ENCODE measurements around the gene STOML1. TPM values are rescaled to one million over a fixed set of nuclear protein-coding genes. Genes with fewer than 3 reads are reported as not detected.

The STOML1 gene
- total and polyA plus RNA-seq, 10 of the 15 experiments (the other 5 are each of a cell fraction or from before 2014, with no cell fraction given), result 0.14 to 13.6 (median 8.3) TPM

DNA sequence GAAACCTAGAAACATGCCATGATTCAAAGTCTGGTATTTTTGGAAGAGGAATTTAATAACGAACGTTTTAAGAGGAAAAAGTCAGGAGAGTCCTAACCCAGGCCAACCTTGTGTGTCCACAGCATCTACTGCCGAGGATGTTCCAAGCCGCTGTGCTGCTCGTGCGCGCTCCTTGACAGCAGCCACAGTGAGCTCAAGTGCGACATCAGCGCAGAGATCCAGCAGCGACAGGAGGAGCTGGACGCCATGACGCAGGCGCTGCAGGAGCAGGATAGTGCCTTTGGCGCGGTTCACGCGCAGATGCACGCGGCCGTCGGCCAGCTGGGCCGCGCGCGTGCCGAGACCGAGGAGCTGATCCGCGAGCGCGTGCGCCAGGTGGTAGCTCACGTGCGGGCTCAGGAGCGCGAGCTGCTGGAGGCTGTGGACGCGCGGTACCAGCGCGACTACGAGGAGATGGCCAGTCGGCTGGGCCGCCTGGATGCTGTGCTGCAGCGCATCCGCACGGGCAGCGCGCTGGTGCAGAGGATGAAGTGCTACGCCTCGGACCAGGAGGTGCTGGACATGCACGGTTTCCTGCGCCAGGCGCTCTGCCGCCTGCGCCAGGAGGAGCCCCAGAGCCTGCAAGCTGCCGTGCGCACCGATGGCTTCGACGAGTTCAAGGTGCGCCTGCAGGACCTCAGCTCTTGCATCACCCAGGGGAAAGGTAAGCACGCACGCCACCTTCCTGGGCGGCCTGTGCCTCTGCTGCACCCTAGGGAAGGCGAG lies 30.8 kb upstream of the STOML1 start:
- no peaks in the 10 kb centered on the region for H3K27me3 ChIP-seq (replicated peaks in 1 of 2; ENCODE audit: control insufficient read depth in 2 of 2, insufficient read depth in 2 of 2, low read length in 1 of 2)
- H3K9ac ChIP-seq (ENCODE audit: control insufficient read depth, insufficient read depth, low read length), result no peak overlapping the region
- no peaks in the 10 kb centered on the region for H3K4me1 ChIP-seq (ENCODE audit: control insufficient read depth, insufficient read depth, low read length)
- CTCF ChIA-PET, result no interaction called here
- no peak overlapping the region for H3K4me2 ChIP-seq (ENCODE audit: control insufficient read depth, insufficient read depth)
- no peak for FAIRE-seq
- in situ Hi-C loops (cut with MboI), result no loop called here
- no peak overlapping the region for H3K4me3 ChIP-seq
- DNase-seq (ENCODE audit: low read depth, low spot score), result no peak
- H3K79me2 ChIP-seq (ENCODE audit: control insufficient read depth, insufficient read depth, low read length), result peaks cover 8% of the 10 kb centered on the region
- no peaks in the 10 kb centered on the region; the same call in 1 of the 2 replicates for H4K20me1 ChIP-seq (ENCODE audit: control insufficient read depth, insufficient read depth)
- H3K27ac ChIP-seq (ENCODE audit: control insufficient read depth, insufficient read depth), result no peak overlapping the region
- intact Hi-C loops (cut with micrococcal nuclease; ENCODE audit: unreplicated experiment), result no loop called here
- SMC1A ChIA-PET (ENCODE audit: uncharacterized antibody, unreplicated experiment), result no interaction called here
- H3K9me3 ChIP-seq (replicated peaks; ENCODE audit: control insufficient read depth, insufficient read depth, low read length), result no peaks in the 10 kb centered on the region
- H3K36me3 ChIP-seq (ENCODE audit: control insufficient read depth in 2 of 2, insufficient read depth in 2 of 2, low read length in 1 of 2), result peaks cover 34 to 38% of the 10 kb centered on the region in 2 experiments
- RAD21 ChIA-PET (ENCODE audit: unreplicated experiment), result no interaction called here
- no peak for ATAC-seq
- POLR2A ChIA-PET, result no interaction called here
- TF ChIP-seq, protein P1, sequence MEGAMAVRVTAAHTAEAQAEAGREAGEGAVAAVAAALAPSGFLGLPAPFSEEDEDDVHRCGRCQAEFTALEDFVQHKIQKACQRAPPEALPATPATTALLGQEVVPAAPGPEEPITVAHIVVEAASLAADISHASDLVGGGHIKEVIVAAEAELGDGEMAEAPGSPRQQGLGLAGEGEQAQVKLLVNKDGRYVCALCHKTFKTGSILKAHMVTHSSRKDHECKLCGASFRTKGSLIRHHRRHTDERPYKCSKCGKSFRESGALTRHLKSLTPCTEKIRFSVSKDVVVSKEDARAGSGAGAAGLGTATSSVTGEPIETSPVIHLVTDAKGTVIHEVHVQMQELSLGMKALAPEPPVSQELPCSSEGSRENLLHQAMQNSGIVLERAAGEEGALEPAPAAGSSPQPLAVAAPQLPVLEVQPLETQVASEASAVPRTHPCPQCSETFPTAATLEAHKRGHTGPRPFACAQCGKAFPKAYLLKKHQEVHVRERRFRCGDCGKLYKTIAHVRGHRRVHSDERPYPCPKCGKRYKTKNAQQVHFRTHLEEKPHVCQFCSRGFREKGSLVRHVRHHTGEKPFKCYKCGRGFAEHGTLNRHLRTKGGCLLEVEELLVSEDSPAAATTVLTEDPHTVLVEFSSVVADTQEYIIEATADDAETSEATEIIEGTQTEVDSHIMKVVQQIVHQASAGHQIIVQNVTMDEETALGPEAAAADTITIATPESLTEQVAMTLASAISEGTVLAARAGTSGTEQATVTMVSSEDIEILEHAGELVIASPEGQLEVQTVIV (IDR thresholded peaks at IDR 0.05; ENCODE audit: borderline replicate concordance, partially characterized antibody), result no peak
- no peak for TF ChIP-seq NR2C1 (IDR thresholded peaks at IDR 0.05)
- TF ChIP-seq, protein P2, sequence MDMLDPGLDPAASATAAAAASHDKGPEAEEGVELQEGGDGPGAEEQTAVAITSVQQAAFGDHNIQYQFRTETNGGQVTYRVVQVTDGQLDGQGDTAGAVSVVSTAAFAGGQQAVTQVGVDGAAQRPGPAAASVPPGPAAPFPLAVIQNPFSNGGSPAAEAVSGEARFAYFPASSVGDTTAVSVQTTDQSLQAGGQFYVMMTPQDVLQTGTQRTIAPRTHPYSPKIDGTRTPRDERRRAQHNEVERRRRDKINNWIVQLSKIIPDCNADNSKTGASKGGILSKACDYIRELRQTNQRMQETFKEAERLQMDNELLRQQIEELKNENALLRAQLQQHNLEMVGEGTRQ (IDR thresholded peaks at IDR 0.05; ENCODE audit: borderline replicate concordance, low read depth, low read length), result no peak
- no peak for TF ChIP-seq JUND (IDR thresholded peaks at IDR 0.05; ENCODE audit: low read depth, low read length)
- no peak for TF ChIP-seq NR2F1 (conservative IDR thresholded peaks at IDR 0.05)
- TF ChIP-seq TCF3 (IDR thresholded peaks at IDR 0.05; ENCODE audit: borderline replicate concordance, insufficient read depth, low read depth, low read length), result no peak
- no peak for TF ChIP-seq POU2F2 (IDR thresholded peaks at IDR 0.05; ENCODE audit: borderline replicate concordance, low read depth, low read length)
- no peak for TF ChIP-seq MTA2 (IDR thresholded peaks at IDR 0.05; ENCODE audit: low read depth)
- no peak for TF ChIP-seq RAD51 (IDR thresholded peaks at IDR 0.05)
- 96% methylated on average over 66 of the region's 66 CpGs for WGBS (ENCODE audit: insufficient coverage, insufficient replicate concordance, low lambda C conversion rate, missing lambda C conversion rate)
- no TSS peak for BruUV-seq (replicated peaks)
- no peak overlapping the region for H2AFZ ChIP-seq (ENCODE audit: control insufficient read depth, low read depth, low read length)
